RKO (cell line): ENCODE measurements around the gene TBX15.
A peak's percentile ranks its signal among the peaks of the same experiment; 100 is the strongest.

Source experiments
- DNase-seq: peaks from one replicate; pipeline ENCODE4 v3.0.0-alpha.2; 2016; ENCODE audit warnings: low spot score

The TBX15 gene

GRCh38 chr1:118984722-118985639, 3.2 kb downstream of the TBX15 start:
- DNase-seq, result no peak

GRCh38 chr1:118984086-118984721, 3.9 kb downstream of the TBX15 start:
- no peak for DNase-seq

GRCh38 chr1:118983558-118984041, 4.5 kb downstream of the TBX15 start:
- no peak for DNase-seq

- no peak for DNase-seq
These were observed 5.2 kb downstream of the TBX15 start for GRCh38 chr1:118982821-118983557.

- no peak for DNase-seq
These were observed 5.9 kb downstream of the TBX15 start for GRCh38 chr1:118982266-118982665.

GRCh38 chr1:118981436-118981835, 6.7 kb downstream of the TBX15 start:
- DNase-seq, result no peak

GRCh38 chr1:118979754-118980575, 8.2 kb downstream of the TBX15 start:
- DNase-seq, result no peak

- no peak for DNase-seq
These were observed 9.0 kb downstream of the TBX15 start for GRCh38 chr1:118978914-118979701.

GRCh38 chr1:118977600-118977999, 10.5 kb downstream of the TBX15 start:
- DNase-seq, result no peak

- DNase-seq, result no peak
These were observed 13.5 kb downstream of the TBX15 start for GRCh38 chr1:118974661-118975060.

GRCh38 chr1:118973531-118974137, 14.5 kb downstream of the TBX15 start:
- no peak for DNase-seq

GRCh38 chr1:118973032-118973431, 15.1 kb downstream of the TBX15 start:
- no peak for DNase-seq

- no peak for DNase-seq
These were observed 17.7 kb downstream of the TBX15 start for GRCh38 chr1:118970451-118970850.

- peak; percentile 66 for DNase-seq
These were observed 24.4 kb downstream of the TBX15 start for GRCh38 chr1:118963456-118964430.

- no peak for DNase-seq
These were observed 25.0 kb downstream of the TBX15 start for GRCh38 chr1:118963138-118963455.

- DNase-seq, result no peak
These were observed 27.0 kb downstream of the TBX15 start for GRCh38 chr1:118961156-118961555.

- DNase-seq, result peak; percentile 32
These were observed 27.5 kb downstream of the TBX15 start for GRCh38 chr1:118960567-118961136.

- no peak for DNase-seq
These were observed 28.0 kb downstream of the TBX15 start for GRCh38 chr1:118960026-118960561.
